Measurements from ENCODE around the gene PPIF.

The PPIF gene

GRCh38 chr10:79346388-79347225 lies 662 bp upstream of the PPIF start:
- peak; percentile 13 for DNase-seq (ENCODE audit: low spot score)
- no peak for TF ChIP-seq CTCF (IDR thresholded peaks at IDR 0.05; ENCODE audit: extremely low read depth, missing control alignments)

- DNase-seq (ENCODE audit: low spot score), result peak; percentile 88
- TF ChIP-seq CTCF (IDR thresholded peaks at IDR 0.05; ENCODE audit: extremely low read depth, missing control alignments), result no peak
Observed at GRCh38 chr10:79347894-79348639, 798 bp downstream of the PPIF start.

- no peak for TF ChIP-seq CTCF (IDR thresholded peaks at IDR 0.05; ENCODE audit: extremely low read depth, missing control alignments)
- DNase-seq (ENCODE audit: low spot score), result peak; percentile 11
Observed at GRCh38 chr10:79348640-79348988, 1.3 kb downstream of the PPIF start.

GRCh38 chr10:79349072-79349491 lies 1.8 kb downstream of the PPIF start:
- no peak for TF ChIP-seq CTCF (IDR thresholded peaks at IDR 0.05; ENCODE audit: extremely low read depth, missing control alignments)
- no peak for DNase-seq (ENCODE audit: low spot score)

GRCh38 chr10:79349766-79350406 lies 2.6 kb downstream of the PPIF start:
- no peak for TF ChIP-seq CTCF (IDR thresholded peaks at IDR 0.05; ENCODE audit: extremely low read depth, missing control alignments)
- DNase-seq (ENCODE audit: low spot score), result peak; percentile 5

- TF ChIP-seq CTCF (IDR thresholded peaks at IDR 0.05; ENCODE audit: extremely low read depth, missing control alignments), result no peak
- peak; percentile 7 for DNase-seq (ENCODE audit: low spot score)
Observed at GRCh38 chr10:79350407-79351154, 3.3 kb downstream of the PPIF start.

All from GM20000 (cell line).